HG03565 (cell line): ENCODE results near the gene BPIFB3.
"Not testable (repeated sequence)": the region's sequence is repeated elsewhere in the genome, so short reads cannot be mapped to it uniquely, and the experiment has no call there.

Source experiments
- ATAC-seq: cut with Tn5 transposase; IDR thresholded peaks from one replicate; pipeline ENCODE4 v1.9.1; 2021; ENCODE audit warnings: mild to moderate bottlenecking, moderate library complexity; ENCODE audit not compliant: unreplicated experiment

The BPIFB3 gene

DNA sequence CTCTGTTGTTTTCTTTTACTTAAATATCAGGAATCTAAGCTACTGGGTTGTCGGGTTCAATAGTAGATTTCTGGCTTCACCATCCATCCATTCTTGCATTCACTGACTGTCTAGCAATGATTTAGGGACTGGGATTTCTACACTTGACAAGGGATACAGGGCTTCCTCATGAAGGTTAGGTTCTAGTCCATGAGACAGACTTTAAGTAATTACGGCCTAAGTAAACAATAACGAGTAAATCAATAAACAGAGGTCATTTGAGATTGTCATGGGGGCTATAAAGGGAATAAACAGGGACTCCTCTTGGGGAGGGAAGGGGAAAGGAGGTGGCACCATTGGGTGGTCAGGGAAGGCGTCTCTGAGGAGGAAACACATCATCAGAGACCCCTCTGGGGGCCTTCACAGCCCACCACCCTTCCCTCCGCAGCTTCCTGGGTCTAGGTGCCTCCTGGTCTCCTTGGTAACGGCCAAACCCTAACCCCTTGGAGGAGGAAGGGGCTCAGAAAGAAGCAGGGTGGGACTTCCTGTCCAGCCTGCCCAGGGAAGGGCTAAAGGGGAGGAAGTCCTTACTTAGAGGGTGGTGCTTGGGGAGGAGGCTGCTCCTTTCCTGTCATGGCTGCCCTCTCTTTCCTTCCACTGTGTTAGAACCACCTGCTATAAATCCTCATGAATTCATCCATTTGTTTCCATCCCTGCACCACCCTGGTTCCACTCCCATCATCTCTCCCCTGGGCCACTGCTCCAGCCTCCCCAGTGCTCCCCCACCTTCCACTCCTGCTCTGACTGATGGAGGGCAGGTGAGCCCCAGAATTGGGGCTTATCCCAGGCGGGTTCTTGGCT lies 59.1 kb downstream of the BPIFB3 start:
- no peak for ATAC-seq

DNA sequence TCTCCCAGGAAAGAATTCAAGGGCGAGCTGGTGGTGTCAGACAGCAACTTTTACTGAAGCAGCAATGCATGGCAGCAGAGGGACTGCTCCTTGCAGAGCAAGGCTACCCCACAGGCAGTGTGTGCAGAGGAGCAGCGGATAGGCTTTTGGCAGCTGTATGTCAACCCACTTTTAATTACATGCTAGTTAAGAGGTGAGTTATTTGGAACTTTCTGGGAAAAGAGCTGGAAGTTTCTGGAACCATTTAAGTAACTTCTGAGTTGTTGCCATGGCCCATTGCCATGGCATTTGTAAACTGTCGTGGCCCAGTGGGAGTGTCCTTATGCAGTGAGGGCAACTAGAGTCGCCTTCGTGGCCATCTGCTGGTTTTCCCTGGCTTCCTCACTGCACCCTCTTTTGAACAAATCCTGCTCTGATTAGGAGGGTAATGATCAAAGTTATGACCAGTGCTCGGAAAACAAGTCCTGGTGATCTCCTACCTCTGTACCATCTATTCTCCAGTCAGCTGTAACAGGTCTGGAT lies 59.7 kb downstream of the BPIFB3 start:
- no peak for ATAC-seq

DNA sequence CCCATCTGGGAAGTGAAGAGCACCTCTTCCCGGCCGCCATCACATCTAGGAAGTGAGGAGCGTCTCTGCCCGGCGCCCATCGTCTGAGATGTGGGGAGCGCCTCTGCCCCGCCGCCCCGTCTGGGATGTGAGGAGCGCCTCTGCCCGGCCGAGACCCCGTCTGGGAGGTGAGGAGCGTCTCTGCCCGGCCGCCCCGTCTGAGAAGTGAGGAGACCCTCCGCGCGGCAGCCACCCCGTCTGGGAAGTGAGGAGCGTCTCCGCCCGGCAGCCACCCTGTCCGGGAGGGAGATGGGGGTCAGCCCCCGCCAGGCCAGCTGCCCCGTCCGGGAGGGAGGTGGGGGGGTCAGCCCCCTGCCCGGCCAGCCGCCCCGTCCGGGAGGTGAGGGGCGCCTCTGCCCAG lies 61.8 kb downstream of the BPIFB3 start:
- ATAC-seq, result not testable (repeated sequence)

DNA sequence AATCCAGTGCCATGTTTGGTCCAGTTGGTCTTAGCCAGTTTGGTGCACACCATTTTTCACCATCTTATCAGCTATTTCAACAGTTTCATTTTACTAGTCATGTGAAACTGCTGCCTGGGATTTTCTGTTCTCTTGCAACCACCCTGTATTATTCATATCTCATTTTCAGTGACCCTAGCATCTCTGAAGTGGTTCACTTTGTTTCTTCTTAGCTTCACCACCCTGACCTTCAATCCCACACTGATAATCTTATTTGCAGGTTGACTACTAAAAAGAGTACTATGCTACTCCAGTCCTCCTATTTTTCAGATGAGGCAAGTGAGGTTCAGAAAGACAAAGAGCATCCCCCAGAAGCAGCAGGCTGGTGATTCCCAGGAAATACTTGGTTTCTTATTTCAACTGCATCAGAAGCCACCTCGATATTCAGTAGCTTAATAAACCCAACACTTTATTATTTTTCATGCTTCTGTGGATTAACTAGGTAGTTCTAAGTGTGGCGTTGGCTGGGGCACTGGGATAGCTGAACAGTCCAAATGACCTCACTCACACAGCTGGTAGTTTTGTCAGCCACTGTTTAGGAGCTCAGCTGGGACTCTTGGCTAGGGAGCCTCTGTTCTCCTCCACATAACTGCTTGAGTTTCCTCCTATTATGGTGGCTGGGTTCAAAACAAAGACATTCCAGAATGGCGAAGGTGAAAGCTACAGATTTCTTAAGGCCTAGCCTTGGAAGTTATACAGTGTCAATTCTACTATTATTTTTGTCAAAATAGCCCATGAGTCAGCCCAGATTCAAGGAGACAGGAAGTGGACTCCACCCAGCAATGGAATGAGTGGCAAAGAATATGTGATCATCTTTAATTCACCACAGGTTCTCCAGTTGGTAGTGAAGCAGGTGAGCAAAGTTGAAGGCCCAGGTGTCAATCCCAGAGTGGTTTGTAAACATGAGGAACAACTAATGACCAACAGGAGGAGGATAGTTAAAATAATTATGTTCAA lies 66.3 kb downstream of the BPIFB3 start:
- no peak for ATAC-seq

GRCh38 chr20:33120934-33121333 lies 67.2 kb downstream of the BPIFB3 start:
- no peak for ATAC-seq

- not testable (repeated sequence) for ATAC-seq
Measured at GRCh38 chr20:33122297-33122696, 68.6 kb downstream of the BPIFB3 start.
